ENCODE measurements around the gene PSME3IP1.

PSME3IP1 gene

DNA sequence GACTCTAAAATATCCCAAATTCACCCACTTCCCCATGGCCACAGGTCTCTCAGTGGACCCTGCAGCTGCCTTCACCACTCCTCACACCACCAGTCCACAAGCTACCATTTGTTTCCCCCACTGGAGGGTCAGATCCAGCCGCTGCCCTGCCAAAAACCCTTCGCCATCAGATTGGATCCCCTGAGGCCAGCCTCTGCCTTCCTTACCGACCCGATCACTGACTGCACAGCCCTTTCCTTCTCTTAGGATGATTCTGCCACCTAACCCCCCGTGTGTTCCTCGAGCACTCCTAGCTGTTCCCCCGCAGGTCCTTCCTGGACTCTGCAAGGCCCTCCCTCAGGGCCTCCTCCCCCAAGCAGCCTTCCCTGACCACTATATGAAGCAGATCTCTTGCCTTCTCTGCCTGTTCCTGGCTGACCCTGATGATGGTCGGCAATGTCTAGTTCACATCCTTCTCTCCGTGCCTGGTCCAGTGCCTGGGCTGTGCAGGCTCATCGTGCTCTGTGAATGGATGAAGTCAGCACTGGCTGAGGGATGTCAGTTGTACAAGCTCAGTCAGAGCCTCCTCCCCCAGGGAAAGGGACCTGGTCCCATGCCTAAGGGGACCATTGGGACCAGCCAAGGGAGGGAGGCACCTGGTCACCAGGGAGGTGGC is 47.4 kb downstream of the PSME3IP1 start:
- H3K4me3 ChIP-seq (ENCODE audit: low read depth, low read length): no peak overlapping the region
- TF ChIP-seq, protein P1, sequence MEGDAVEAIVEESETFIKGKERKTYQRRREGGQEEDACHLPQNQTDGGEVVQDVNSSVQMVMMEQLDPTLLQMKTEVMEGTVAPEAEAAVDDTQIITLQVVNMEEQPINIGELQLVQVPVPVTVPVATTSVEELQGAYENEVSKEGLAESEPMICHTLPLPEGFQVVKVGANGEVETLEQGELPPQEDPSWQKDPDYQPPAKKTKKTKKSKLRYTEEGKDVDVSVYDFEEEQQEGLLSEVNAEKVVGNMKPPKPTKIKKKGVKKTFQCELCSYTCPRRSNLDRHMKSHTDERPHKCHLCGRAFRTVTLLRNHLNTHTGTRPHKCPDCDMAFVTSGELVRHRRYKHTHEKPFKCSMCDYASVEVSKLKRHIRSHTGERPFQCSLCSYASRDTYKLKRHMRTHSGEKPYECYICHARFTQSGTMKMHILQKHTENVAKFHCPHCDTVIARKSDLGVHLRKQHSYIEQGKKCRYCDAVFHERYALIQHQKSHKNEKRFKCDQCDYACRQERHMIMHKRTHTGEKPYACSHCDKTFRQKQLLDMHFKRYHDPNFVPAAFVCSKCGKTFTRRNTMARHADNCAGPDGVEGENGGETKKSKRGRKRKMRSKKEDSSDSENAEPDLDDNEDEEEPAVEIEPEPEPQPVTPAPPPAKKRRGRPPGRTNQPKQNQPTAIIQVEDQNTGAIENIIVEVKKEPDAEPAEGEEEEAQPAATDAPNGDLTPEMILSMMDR (IDR thresholded peaks at IDR 0.05; ENCODE audit: insufficient read depth, low read length, missing control alignments): no peak
- POLR2A ChIA-PET: interaction anchor here (0.6 kb wide), 1 partner anchor 18 kb away, joined by 4 read pairs; no protein-coding TSS in a partner anchor
- no peak for DNase-seq (ENCODE audit: low read depth, low spot score)
- CTCF ChIA-PET: no interaction called here

DNA sequence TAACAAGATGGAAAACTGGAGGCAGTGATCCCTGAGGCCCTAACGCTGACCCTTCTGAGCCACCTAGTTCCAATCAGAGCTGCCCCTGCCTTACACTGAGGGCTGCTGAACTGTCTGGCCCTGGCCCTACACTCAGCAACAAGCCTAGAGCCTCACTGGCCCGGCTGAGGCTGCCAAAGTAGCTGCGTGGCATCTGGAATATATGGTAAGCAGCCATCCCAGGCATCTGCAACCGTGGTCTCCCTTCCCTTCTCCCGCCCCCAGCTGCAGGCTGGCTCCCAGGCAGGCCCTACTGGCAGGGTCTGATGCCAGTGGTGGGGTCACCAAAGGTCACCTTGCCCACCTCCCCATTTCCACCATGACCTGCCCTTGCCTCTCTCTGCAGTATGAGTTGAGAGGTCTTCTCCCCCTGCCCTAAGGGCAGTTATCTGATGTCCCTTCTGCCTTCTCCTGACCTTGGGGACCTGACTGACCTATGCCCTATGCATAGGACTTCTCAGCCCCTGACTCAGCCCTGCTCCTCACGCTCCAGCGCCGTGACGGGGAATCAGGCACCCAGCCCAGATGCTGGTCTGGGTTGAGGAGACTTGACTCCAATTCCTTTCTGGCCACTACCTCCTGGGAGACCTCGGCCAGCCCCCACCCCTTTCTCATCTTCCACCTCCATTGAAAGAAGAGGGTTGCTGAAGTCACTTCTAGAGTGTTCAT is 48.1 kb downstream of the PSME3IP1 start:
- POLR2A ChIA-PET: interaction anchor here (0.6 kb wide), 1 partner anchor 17 kb away, joined by 4 read pairs; no protein-coding TSS in a partner anchor
- DNase-seq (ENCODE audit: low read depth, low spot score): no peak
- no peak overlapping the region for H3K4me3 ChIP-seq (ENCODE audit: low read depth, low read length)
- CTCF ChIA-PET: interaction anchor here (1.0 to 1.5 kb wide), 3 partner anchors 11 to 54 kb away, joined by 3 read pairs; no protein-coding TSS in a partner anchor
- TF ChIP-seq, protein P1 (IDR thresholded peaks at IDR 0.05; ENCODE audit: insufficient read depth, low read length, missing control alignments): no peak

DNA sequence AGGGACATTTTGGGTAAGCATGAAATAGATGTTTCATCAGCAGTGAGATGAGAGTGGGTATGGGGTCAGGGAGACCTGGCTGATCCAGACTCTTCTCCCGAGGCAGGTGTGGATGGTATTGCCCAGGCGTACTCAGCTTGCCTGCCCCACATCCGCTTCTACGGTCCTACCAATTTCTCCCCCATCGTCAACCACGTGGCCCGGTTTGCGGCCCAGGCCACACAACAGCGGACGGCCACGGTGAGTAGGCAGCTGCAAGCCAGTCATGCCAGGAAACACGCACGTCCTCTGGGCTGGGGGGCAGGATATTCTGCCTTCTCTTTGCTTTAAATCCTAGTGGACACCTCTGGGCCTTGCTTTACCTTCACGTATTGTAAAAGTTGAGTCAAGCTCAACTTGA is 48.8 kb downstream of the PSME3IP1 start:
- ChIA-PET CTCF (interaction anchor here (1.0 to 1.5 kb wide), 3 partner anchors 11 to 54 kb away, joined by 3 read pairs; no protein-coding TSS in a partner anchor), POLR2A (no interaction called here)

DNA sequence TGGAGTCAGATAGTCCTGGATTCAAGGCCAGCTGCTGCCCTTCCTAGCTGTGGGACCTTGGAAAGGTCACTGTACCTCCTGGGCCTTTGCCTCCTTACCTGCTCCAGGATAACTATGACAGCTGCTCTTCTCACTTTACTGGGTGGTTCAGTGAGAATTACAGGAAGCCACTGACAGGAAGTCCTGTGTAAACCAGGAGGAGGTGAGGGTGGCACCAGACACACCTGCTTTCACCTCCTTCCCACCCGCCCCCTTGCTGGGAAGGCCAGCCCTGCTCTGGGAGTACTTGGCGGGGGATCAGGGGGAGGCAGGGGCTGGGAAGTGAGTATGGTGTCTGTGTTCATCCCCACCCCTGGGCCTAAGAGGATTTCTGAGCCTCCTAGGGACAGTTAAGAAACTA is 50.9 kb downstream of the PSME3IP1 start:
- H3K4me3 ChIP-seq (ENCODE audit: low read depth, low read length): no peak overlapping the region
- TF ChIP-seq, protein P1 (IDR thresholded peaks at IDR 0.05; ENCODE audit: insufficient read depth, low read length, missing control alignments): no peak
- ChIA-PET POLR2A (no interaction called here), CTCF (no interaction called here)
- DNase-seq (ENCODE audit: low read depth, low spot score): no peak

More for the DNA sequence above, 48.8 kb downstream of the PSME3IP1 start:
- no peak overlapping the region for H3K4me3 ChIP-seq (ENCODE audit: low read depth, low read length)
- TF ChIP-seq, protein P1 (IDR thresholded peaks at IDR 0.05; ENCODE audit: insufficient read depth, low read length, missing control alignments): no peak
- DNase-seq (ENCODE audit: low read depth, low spot score): no peak

DNA sequence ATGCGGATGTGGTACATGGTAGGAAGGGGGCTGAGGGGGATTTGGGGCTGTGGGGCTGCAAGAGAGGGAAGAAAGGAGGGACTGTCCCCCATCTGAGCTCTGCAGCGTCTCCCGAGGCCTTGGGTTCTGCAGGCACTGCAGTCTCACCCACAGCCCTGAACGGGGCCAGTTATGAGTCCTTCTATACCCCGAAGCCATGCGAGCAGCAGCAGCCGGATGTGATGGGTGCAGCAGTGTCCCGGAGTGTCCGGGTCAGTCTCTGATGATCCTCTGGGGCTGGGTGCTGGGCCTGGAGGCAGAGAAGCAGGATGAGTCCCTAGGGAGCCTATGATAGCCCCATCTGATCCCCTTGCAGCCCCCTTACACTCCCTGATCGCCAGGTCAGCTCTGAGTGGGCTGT is 52.0 kb downstream of the PSME3IP1 start:
- H3K4me3 ChIP-seq (ENCODE audit: low read depth, low read length): no peak overlapping the region
- DNase-seq (ENCODE audit: low read depth, low spot score): no peak
- TF ChIP-seq, protein P1 (IDR thresholded peaks at IDR 0.05; ENCODE audit: insufficient read depth, low read length, missing control alignments): no peak
- CTCF ChIA-PET: interaction anchor here (1.9 kb wide), 1 partner anchor 49 kb away, joined by 6 read pairs; no protein-coding TSS in a partner anchor
- POLR2A ChIA-PET: no interaction called here

DNA sequence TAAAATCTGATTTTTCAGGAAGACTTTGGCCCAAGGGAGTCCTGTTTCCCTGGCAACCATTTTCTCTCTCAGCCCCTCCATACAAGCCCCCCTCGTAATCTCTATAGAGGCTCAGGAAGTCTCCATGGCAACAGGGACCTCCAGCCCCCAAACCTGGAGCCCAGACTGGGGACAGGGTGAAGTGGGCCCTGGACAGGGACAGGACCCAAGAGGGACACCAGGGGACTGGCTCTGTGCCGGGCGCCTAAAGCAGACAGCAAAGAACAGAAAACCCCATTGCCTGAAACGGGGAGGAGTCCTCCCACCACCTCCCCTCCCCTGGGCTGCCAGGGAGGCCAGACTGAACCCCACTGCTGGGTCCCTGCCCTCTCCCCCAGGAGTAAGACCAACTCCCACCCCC is 52.8 kb downstream of the PSME3IP1 start:
- DNase-seq (ENCODE audit: low read depth, low spot score): no peak
- TF ChIP-seq, protein P1 (IDR thresholded peaks at IDR 0.05; ENCODE audit: insufficient read depth, low read length, missing control alignments): no peak
- H3K4me3 ChIP-seq (ENCODE audit: low read depth, low read length): no peak overlapping the region
- POLR2A ChIA-PET: no interaction called here
- CTCF ChIA-PET: interaction anchor here (0.5 to 1.9 kb wide), 2 partner anchors 36 to 48 kb away, joined by 3 to 6 read pairs; no protein-coding TSS in a partner anchor
